ENCODE results near the gene TPM3. TPM values are rescaled to one million over a fixed set of nuclear protein-coding genes. Genes with fewer than 3 reads are reported as not detected.
"Not testable (repeated sequence)": the region's sequence is repeated elsewhere in the genome, so short reads cannot be mapped to it uniquely, and the experiment has no call there.

TPM3 gene
- total and polyA plus RNA-seq, 10 donors: 221 to 596 (median 429) TPM

DNA sequence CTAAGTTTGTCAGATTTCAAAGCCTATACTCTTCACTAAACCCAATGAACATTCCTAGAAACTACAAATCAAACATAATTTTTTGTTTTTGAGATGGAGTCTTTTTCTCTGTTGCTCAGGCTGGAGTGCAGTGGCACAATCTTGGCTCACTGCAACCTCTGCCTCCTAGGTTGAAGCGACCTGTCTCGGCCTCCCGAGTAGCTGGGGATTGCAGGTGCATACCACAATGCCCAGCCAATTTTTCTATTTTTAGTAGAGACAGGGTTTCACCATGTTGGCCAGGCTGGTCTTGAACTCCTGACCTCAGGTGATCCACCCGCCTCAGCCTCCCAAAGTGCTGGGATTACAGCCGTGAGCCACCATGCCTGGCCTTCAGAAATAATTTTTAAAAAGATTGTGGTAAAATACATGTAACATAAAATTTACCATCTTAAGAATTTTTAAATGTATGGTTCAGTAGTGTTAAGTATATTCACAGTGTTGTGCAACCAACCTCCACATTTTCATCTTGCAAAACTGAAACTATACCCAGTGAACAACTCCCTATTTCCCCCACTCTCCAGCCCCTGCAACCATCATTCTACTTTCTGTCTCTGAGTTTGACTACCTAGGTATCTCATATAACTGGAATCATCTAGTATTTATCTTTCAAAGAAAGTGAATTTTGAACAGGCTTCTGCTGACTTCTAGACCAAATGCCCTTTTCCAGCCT lies 16.9 kb upstream of the TPM3 start:
- TF ChIP-seq POLR2A (IDR thresholded peaks at IDR 0.05) (no peak), POLR2AphosphoS5 (IDR thresholded peaks at IDR 0.05) (no peak)
- TF ChIP-seq, protein P1, sequence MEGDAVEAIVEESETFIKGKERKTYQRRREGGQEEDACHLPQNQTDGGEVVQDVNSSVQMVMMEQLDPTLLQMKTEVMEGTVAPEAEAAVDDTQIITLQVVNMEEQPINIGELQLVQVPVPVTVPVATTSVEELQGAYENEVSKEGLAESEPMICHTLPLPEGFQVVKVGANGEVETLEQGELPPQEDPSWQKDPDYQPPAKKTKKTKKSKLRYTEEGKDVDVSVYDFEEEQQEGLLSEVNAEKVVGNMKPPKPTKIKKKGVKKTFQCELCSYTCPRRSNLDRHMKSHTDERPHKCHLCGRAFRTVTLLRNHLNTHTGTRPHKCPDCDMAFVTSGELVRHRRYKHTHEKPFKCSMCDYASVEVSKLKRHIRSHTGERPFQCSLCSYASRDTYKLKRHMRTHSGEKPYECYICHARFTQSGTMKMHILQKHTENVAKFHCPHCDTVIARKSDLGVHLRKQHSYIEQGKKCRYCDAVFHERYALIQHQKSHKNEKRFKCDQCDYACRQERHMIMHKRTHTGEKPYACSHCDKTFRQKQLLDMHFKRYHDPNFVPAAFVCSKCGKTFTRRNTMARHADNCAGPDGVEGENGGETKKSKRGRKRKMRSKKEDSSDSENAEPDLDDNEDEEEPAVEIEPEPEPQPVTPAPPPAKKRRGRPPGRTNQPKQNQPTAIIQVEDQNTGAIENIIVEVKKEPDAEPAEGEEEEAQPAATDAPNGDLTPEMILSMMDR (IDR thresholded peaks at IDR 0.05 in 8 of 11, conservative IDR thresholded peaks at IDR 0.05 in 3 of 11): no peak
- Histone ChIP-seq H3K36me3 (peaks cover 14 to 94% (median 88%) of the 10 kb centered on the region in 6 donors), H3K27me3 (replicated peaks in 1 of 7) (no peaks in the 10 kb centered on the region), H3K4me3 (no peak overlapping the region), H3K4me1 (peaks cover 0 to under 1% (median 0%) of the 10 kb centered on the region in 6 donors), H3K9me3 (no peaks in the 10 kb centered on the region), H3K27ac (no peak overlapping the region)
- 83 to 91% (median 85%) methylated on average over 5 of the region's 5 CpGs for WGBS, 5 donors
- no peak for DNase-seq
- intact Hi-C loops (cut with DNase I; ENCODE audit: low total_unique reads): no loop called here

DNA sequence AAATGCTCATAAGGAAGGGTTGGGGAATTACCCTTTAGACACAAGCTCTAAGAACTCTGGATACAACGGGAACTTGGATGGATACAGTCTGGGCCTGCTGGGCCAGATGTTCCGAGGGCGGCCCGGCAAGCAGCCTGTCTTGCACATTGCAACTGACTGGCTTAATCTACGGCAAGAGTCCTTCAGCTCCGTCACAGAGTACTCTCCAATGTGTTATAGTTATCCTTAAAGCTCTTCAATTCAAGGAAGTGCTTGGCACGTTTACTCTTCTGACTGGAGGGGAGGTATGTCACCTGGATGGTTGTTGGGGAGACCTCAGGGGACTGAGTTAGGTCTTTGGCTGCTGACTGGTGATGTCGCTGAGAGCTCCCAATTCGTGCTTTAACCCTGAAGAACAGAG lies 15.4 kb upstream of the TPM3 start:
- no peak overlapping the region for H3K4me3 ChIP-seq
- 88 to 93% (median 90%) methylated on average over 9 of the region's 9 CpGs for WGBS, 5 donors
- no peaks in the 10 kb centered on the region for H3K4me1 ChIP-seq
- DNase-seq: no peak
- H3K36me3 ChIP-seq: peaks cover 14 to 78% (median 72%) of the 10 kb centered on the region in 6 donors
- TF ChIP-seq, protein P1 (IDR thresholded peaks at IDR 0.05 in 8 of 11, conservative IDR thresholded peaks at IDR 0.05 in 3 of 11): no peak
- H3K27ac ChIP-seq: no peak overlapping the region
- H3K27me3 ChIP-seq (replicated peaks in 1 of 7): no peaks in the 10 kb centered on the region
- intact Hi-C loops (cut with DNase I; ENCODE audit: low total_unique reads): no loop called here
- no peaks in the 10 kb centered on the region for H3K9me3 ChIP-seq

DNA sequence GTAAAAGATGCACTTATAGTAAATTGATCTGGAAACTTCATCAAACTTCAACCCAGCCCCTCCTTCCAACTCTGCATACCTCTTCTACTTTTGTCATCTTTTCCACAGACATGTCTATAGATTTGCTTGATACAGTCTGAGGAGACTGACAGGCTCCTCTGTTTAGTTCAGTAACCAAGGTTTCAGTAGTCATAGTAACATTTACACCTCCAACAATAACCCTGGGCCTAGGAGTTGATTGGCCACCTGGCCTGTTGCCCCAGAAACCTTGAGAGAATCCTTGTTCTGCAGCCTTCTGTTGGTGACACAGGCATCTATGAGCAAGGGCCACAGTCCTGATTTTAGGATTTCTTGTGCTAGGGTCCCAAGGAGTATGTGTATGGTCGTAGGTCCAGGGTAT lies 14.3 kb upstream of the TPM3 start, which contains the start of gene CFAP141:
Gene CFAP141 (minus strand): TSS at position 138 of the 400 bp plus-strand sequence. CDS start 26 bp downstream, at position 112.
- no peak for DNase-seq
- Histone ChIP-seq H3K36me3 (peaks cover 7 to 68% (median 62%) of the 10 kb centered on the region in 6 donors), H3K4me3 (no peak within 1 kb of the TSS), H3K4me1 (no peaks in the 10 kb centered on the region), H3K27me3 (replicated peaks in 1 of 7) (no peaks in the 10 kb centered on the region), H3K9me3 (no peaks in the 10 kb centered on the region), H3K27ac (no peak within 1 kb of the TSS)
- TF ChIP-seq POLR2A (IDR thresholded peaks at IDR 0.05) (no peak), POLR2AphosphoS5 (IDR thresholded peaks at IDR 0.05) (peak in 1 of 3 donors; percentile 24)
- intact Hi-C loops (cut with DNase I; ENCODE audit: low total_unique reads): no loop called here
- WGBS, 5 donors: 81 to 94% (median 90%) methylated on average over 1 of the region's 1 CpG

DNA sequence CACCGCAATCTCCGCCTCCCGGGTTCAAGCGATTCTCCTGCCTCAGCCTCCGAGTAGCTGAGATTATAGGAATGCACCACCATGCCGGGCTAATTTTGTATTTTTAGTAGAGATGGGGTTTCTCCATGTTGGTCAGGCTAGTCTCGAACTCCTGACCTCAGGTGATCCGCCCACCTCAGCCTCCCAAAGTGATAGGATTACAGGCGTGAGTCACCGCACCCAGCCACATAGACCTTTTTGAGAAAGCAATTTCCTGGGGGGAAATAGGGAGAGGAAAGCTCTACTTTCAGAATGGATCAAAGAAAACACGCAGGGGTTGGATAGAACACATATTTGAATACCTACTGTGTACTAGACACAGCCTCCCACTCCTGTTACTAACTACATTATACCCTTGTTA lies 13.9 kb upstream of the TPM3 start:
- WGBS, 5 donors: 90 to 97% (median 94%) methylated on average over 11 of the region's 11 CpGs
- H3K9me3 ChIP-seq; H3K4me3 ChIP-seq; H3K27me3 ChIP-seq (replicated peaks in 1 of 7); DNase-seq; H3K4me1 ChIP-seq; H3K27ac ChIP-seq; intact Hi-C loops (cut with DNase I; ENCODE audit: low total_unique reads): not testable (repeated sequence)
- H3K36me3 ChIP-seq: peaks cover 3 to 63% (median 57%) of the 10 kb centered on the region in 6 donors

DNA sequence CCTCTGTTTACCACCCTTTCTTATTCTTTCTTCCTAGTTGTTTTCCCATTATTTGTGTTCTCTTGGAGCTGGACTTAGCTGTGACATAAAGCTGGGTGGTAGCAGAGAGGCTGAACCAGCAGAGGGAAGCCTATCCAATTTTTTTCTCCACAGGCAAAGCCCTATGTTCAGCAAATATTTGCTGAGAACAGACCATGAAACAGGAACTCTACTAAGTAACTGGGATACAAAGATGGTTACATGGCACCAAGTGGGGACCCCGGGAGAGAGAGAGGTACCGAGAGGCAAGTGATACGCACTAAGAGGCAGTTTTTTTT lies 7.6 kb upstream of the TPM3 start:
- no peaks in the 10 kb centered on the region for H3K27me3 ChIP-seq (replicated peaks in 1 of 7)
- no peaks in the 10 kb centered on the region for H3K9me3 ChIP-seq
- intact Hi-C loops (cut with DNase I; ENCODE audit: low total_unique reads): no loop called here
- DNase-seq: no peak
- peaks cover 0 to under 1% (median 0%) of the 10 kb centered on the region in 6 donors for H3K36me3 ChIP-seq
- 91 to 96% (median 94%) methylated on average over 3 of the region's 3 CpGs for WGBS, 5 donors
- H3K27ac ChIP-seq: peak overlapping the region in 2 of 8 donors; percentile 2
- TF ChIP-seq, protein P1 (IDR thresholded peaks at IDR 0.05 in 8 of 11, conservative IDR thresholded peaks at IDR 0.05 in 3 of 11): no peak
- TF ChIP-seq POLR2A (IDR thresholded peaks at IDR 0.05): no peak
- no peak for TF ChIP-seq POLR2AphosphoS5 (IDR thresholded peaks at IDR 0.05)
- peaks cover 0 to 13% (median 5%) of the 10 kb centered on the region in 6 donors for H3K4me1 ChIP-seq
- H3K4me3 ChIP-seq: no peak overlapping the region
